ENCODE data around the gene SCAMP5. TPM values are rescaled to one million over a fixed set of nuclear protein-coding genes. Genes with fewer than 3 reads are reported as not detected.

Gene SCAMP5
- total RNA-seq, 1 experiment from 2014 or later = 0.86 TPM

DNA sequence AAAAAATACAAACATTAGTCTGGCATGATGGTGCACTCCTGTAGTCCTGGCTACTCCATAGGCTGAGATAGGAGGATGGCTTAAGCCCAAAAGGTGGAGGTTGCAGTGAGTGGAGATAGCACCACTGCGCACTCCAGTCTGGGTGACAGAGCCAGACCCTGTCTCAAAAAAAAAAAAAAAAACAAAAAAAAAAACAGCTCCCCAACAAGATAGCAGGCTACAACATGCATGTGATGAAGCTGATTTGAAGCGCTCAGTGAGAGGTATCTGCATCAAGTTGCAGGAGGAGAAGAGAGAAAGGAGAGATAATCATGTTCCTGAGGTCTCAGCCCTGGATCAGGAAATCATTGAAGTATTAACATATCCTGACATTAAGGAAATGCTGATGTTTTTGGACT is 27.4 kb downstream of the SCAMP5 start:
- DNase-seq (ENCODE audit: low spot score) = no peak

GRCh38 chr15:75023181-75023871 is 28.0 kb downstream of the SCAMP5 start, which contains the start of gene PPCDC:
PPCDC (plus strand) TSS chr15:75023590; CDS start chr15:75028319, 4,729 bp downstream.
- peak; percentile 98 for DNase-seq (ENCODE audit: low spot score)

DNA sequence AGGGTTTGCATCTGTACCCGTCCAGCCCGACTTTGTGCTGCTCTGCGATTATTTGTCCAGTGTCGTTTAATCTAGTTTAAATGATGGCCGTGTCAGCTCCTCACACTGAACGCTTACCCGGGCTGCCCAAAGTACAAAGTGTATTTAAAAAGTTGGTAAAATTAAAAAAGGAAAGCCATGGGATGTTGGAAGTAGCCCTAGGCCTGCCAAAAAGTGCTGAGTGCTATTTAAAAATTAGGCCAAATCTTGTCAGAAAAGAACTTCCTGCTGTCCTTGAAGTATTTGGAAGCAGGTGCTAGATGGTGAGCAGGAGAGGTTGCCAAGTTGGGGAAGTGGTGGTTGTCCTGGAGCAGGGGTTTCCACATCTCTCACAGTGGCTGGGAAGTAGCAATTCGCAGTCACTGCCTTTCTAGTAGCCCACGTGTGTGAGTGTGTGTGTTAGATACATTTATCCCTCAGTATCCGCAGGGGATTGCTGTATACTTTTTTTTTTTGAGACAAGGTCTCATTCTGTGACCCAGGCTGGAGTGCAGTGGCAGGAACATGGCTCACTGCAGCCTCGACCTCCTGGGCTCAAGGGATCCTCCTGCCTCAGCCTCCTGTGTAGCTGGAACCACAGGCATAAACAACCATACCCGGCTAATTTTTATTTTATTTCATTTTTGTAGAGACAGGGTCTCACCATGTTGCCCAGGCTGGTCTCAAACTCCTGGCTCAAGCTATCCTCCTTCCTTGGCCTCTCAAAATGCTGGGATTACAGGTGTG is 28.7 kb downstream of the SCAMP5 start:
- DNase-seq (ENCODE audit: low spot score) = peak; percentile 61

DNA sequence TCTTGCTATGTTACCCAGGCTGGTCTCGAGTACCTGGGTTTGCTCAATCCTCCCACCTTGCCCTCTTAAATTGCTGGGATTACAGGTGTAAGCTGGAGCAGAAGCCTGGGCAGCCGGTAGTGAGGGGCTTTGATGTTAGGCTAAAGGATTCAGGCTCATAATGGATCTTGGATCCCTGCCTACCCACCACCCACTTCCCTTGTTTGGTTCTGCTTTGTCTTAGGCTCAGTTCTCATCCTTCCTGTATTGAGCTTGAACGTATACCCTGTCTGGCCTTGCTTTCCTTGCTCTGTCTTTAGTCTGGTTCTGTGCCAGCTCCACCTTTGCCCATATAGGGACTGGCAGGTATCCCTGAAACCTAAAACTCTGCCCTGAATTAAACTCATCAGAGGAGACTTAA is 29.7 kb downstream of the SCAMP5 start:
- DNase-seq (ENCODE audit: low spot score) = no peak

- no peak for DNase-seq (ENCODE audit: low spot score)
These were observed 30.3 kb downstream of the SCAMP5 start for GRCh38 chr15:75025548-75026260.

DNA sequence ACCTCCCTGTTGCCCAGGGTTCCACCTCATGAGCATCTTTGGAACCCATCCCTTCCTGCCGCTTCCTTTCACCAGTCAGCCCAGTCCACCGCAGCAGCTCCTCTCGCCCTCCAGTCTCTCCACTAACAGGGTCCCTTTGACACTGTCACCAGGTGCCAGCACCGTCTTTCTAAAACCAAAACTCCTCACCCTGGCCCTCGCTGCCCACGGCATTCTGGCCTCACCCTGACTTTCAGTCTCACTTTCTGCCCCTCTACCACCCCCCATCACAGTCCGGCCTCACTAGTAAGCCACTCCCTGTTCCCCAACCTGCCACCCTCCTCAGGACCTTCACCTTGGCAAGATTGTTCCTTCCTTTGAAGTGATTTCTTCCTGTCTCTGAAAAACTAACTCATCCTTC is 32.2 kb downstream of the SCAMP5 start:
- DNase-seq (ENCODE audit: low spot score) = no peak

GRCh38 chr15:75028991-75029377 is 33.6 kb downstream of the SCAMP5 start:
- DNase-seq (ENCODE audit: low spot score) = no peak

GRCh38 chr15:75029378-75030022 is 34.1 kb downstream of the SCAMP5 start:
- peak; percentile 92 for DNase-seq (ENCODE audit: low spot score)

- DNase-seq (ENCODE audit: low spot score) = no peak
These were observed 34.7 kb downstream of the SCAMP5 start for GRCh38 chr15:75030023-75030413.

DNA sequence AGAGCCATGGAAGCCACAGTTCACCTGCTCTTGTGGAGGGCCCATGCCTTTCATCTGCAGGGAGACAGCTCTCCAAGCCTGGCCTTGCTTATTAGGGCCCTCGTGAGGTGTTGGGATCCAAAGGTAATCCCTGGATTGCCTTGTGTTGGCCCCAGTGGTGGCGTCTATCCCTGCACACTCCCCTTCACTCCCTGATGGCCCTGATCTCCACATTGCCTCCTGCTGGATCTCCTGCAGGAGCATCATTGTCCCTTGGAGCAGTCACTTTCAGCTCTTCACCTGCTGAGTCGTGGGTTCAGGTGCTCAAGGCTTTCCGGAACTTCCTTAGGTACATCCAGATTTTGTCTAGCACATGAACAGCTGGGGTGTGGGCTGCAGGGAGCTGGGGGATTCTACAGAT is 35.1 kb downstream of the SCAMP5 start:
- DNase-seq (ENCODE audit: low spot score) = no peak

DNA sequence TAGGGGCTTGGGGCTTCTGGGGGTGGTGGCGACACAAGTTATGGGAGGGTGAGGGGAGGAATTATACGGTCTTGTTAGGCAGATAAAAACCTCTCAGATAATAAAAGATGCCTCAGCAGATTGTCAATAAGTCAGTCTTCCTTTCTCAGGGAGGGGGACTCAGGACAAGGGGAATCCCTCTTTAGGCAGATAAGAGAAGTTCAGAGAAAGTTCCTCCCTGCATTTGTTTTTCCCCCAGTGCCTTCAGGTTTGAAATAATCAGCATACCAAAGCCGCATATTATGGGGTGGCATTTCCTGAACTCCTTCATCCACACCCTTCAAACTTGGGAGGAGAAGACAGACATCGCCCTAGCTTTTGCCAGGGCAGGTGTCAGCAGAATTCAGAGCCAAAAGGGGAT is 36.5 kb downstream of the SCAMP5 start:
- DNase-seq (ENCODE audit: low spot score) = no peak

GRCh38 chr15:75032395-75032794 is 37.0 kb downstream of the SCAMP5 start:
- peak; percentile 62 for DNase-seq (ENCODE audit: low spot score)

DNA sequence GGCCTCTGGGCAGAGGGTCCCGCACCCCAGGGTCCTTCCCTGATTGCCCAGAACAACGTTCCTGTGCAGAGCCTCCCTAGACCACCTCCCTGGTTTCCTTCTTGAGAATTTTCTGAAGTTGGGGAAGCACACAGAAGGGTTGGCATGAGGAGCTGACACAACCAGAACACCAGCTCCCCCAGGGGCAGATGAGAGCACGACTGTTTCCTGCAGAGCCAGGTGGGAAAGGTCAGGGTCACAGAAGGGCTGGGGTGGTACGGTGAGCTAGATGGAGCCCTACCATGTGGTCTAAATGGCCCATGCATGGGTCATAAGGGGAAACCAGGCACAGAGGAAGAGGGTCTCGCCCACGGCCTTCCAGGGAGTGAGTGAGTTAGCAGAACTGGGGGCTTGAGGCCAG is 38.4 kb downstream of the SCAMP5 start:
- no peak for DNase-seq (ENCODE audit: low spot score)

- no peak for DNase-seq (ENCODE audit: low spot score)
These were observed 39.3 kb downstream of the SCAMP5 start for GRCh38 chr15:75034615-75035014.

DNA sequence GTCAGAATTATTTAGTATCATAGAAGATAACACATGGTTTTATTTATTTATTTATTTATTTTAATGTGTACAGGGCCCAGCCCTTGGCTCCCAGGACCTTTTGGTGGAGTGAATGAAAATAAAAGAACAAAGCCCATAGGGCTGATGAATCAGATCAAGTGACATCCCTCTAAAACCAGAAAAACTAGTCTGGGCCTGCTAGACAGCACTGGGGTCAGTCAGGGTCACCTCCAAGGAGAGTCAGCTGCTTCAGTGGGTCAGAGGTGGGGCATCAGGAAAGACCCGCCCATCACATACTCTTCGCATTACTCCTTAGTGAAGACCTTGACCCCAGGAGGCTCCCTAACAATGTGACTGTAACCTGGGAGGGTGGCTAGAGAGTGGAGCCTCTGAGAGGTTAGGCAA is 40.9 kb downstream of the SCAMP5 start:
- DNase-seq (ENCODE audit: low spot score) = peak; percentile 86

GRCh38 chr15:75037685-75038084 is 42.3 kb downstream of the SCAMP5 start:
- no peak for DNase-seq (ENCODE audit: low spot score)

GRCh38 chr15:75038231-75038630 is 42.9 kb downstream of the SCAMP5 start:
- DNase-seq (ENCODE audit: low spot score) = no peak

GRCh38 chr15:75042730-75043508 is 47.6 kb downstream of the SCAMP5 start:
- peak; percentile 95 for DNase-seq (ENCODE audit: low spot score)

- DNase-seq (ENCODE audit: low spot score) = peak; percentile 96
These were observed 48.3 kb downstream of the SCAMP5 start for GRCh38 chr15:75043509-75044257.

DNA sequence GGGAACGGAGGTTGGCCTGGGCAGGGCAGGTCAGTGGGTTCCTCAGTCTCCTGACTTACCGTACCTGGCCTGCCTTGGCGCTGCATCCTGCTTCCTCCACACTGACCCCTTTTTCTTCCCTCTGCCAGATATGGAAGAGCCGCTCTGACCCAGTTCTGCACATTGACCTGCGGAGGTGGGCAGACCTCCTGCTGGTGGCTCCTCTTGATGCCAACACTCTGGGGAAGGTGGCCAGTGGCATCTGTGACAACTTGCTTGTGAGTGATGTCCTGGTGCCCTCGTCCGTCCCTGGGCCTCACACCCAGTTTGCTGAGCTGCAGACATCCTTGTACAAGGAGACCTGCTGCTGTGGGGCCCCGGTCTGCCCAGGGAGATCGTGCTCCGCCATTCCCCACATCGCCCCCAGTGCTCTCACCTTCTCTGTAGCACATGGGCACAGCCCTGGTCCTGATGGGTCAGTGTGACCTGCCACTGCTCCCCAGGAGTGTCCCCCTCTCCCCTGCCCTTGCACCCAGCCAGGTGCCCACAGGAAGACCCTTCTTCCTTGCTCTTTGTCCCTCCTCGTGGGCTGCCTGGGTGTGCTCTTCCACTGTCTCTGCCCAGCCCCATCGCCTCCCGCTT is 49.0 kb downstream of the SCAMP5 start:
- DNase-seq (ENCODE audit: low spot score) = no peak

Data from HT-29 (cell line).